Endothelial cell of umbilical vein (primary cell): Measurements from ENCODE around the gene TAPBPL. TPM values are rescaled to one million over a fixed set of nuclear protein-coding genes. Genes with fewer than 3 reads are reported as not detected.

Source experiments
- BruUV-seq: library from RNA; stranded (reverse); fragments of 400-500 nt; replicated peaks from 2 replicates; lab custom pipeline; 2021; lab: Mats Ljungman, UMichigan
- CTCF ChIA-PET: fragments of 300-600, 350-600 bp; sonication (Branson Sonifier 250); formaldehyde crosslinking; loops from one replicate; lab custom pipeline; 2021; ENCODE audit warnings: antibody characterized with exemption, inconsistent platforms; lab: Charles Lee
- POLR2A ChIA-PET: fragments of 300-600, 350-600 bp; sonication (Branson Sonifier 250); formaldehyde crosslinking; loops from one replicate; lab custom pipeline; 2021; ENCODE audit warnings: antibody characterized with exemption, inconsistent platforms; lab: Charles Lee
- DNase-seq: peaks from one replicate; pipeline ENCODE4 v3.0.0-alpha.2; 2011; ENCODE audit warnings: low read depth, low spot score
- FAIRE-seq: peaks from 2 replicates; lab custom pipeline; 2011; peaks lifted over from hg19 to GRCh38; lab: Jason Lieb, UNC
- H2AFZ ChIP-seq: 2 replicates; pipeline ENCODE4 v1.6.0; 2012; ENCODE audit warnings: low read depth, low read length, control low read depth, inconsistent platforms
- H3K27ac ChIP-seq: 2 replicates; pipeline ENCODE4 v1.5.1; 2011; ENCODE audit warnings: low read depth, mild to moderate bottlenecking, control low read depth, low read length, moderate library complexity; ENCODE audit not compliant: insufficient read depth
- H3K27me3 ChIP-seq, 2 experiments: 2 replicates each; pipeline versions ENCODE4 v1.6.0 to v1.6.1; 2011; ENCODE audit warnings: low read length in 2 of 2, mixed read lengths in 1 of 2; ENCODE audit not compliant: control insufficient read depth in 2 of 2, insufficient read depth in 2 of 2
- H3K36me3 ChIP-seq, 2 experiments: 2 replicates in 1 of 2; 3 replicates in 1 of 2; pipeline ENCODE4 v1.5.1; 2011; ENCODE audit warnings: low read length in 2 of 2, mild to moderate bottlenecking in 1 of 2, moderate library complexity in 1 of 2; ENCODE audit not compliant: control insufficient read depth in 2 of 2, insufficient read depth in 2 of 2; ENCODE audit errors: extremely low read depth in 1 of 2
- H3K4me1 ChIP-seq: 3 replicates; pipeline ENCODE4 v1.5.1; 2011; ENCODE audit warnings: mild to moderate bottlenecking, low read length; ENCODE audit not compliant: control insufficient read depth, insufficient read depth; ENCODE audit errors: extremely low read depth
- H3K4me2 ChIP-seq: 2 replicates; pipeline ENCODE4 v1.6.1; 2011; ENCODE audit warnings: low read length, control low read depth, mixed read lengths; ENCODE audit not compliant: insufficient read depth
- H3K4me3 ChIP-seq, 3 experiments: fragments of 200-600 bp in 1 of 3; sonication (generic), shearing (Covaris generic) in 1 of 3; replicated peaks in 1 of 3; 2 replicates each; pipeline ENCODE4 v1.5.1; 2011 to 2016; ENCODE audit warnings: control low read depth in 3 of 3, low read length in 3 of 3, mild to moderate bottlenecking in 2 of 3, inconsistent platforms in 1 of 3, low read depth in 1 of 3, moderate library complexity in 1 of 3; ENCODE audit not compliant: insufficient read depth in 1 of 3
- H3K79me2 ChIP-seq: 2 replicates; pipeline ENCODE4 v1.6.0; 2012; ENCODE audit warnings: low read length, inconsistent platforms; ENCODE audit not compliant: control insufficient read depth, insufficient read depth
- H3K9ac ChIP-seq: replicated peaks from 2 replicates; pipeline ENCODE3; 2011; ENCODE audit warnings: low read length, control low read depth; ENCODE audit not compliant: insufficient read depth; ENCODE audit errors: extremely low read depth
- H3K9me1 ChIP-seq: replicated peaks from 3 replicates; pipeline ENCODE4 v1.6.0; 2011; ENCODE audit warnings: mild to moderate bottlenecking, low read length; ENCODE audit not compliant: control insufficient read depth, insufficient read depth; ENCODE audit errors: extremely low read depth
- H3K9me3 ChIP-seq: replicated peaks from 2 replicates; pipeline ENCODE4 v1.5.1; 2012; ENCODE audit warnings: low read length, inconsistent platforms; ENCODE audit not compliant: control insufficient read depth, insufficient read depth
- H4K20me1 ChIP-seq: replicated peaks from 2 replicates; pipeline ENCODE3; 2011; ENCODE audit warnings: mild to moderate bottlenecking, low read length; ENCODE audit not compliant: control insufficient read depth, insufficient read depth; ENCODE audit errors: extremely low read depth
- CTCF ChIP-seq, 2 donors: IDR thresholded peaks; 1 replicate in 1 of 2; 2 replicates in 1 of 2; pipeline ENCODE4 v1.5.1; 2011; ENCODE audit warnings: low read length in 2 of 2, mild to moderate bottlenecking in 2 of 2, moderate library complexity in 2 of 2, control low read depth in 1 of 2, inconsistent platforms in 1 of 2, low read depth in 1 of 2; ENCODE audit not compliant: insufficient read depth in 1 of 2; ENCODE audit errors: extremely low read depth in 1 of 2
- EZH2 ChIP-seq: IDR thresholded peaks from 2 replicates; pipeline ENCODE4 v1.6.1; 2012; ENCODE audit warnings: borderline replicate concordance, low read depth, mild to moderate bottlenecking, moderate library complexity, low read length, inconsistent platforms; ENCODE audit not compliant: severe bottlenecking
- FOS ChIP-seq: IDR thresholded peaks from 2 replicates; pipeline ENCODE4 v1.6.1; 2011; ENCODE audit warnings: mild to moderate bottlenecking, low read length, moderate library complexity, borderline replicate concordance; ENCODE audit not compliant: insufficient read depth
- GATA2 ChIP-seq: IDR thresholded peaks from 2 replicates; pipeline ENCODE4 v1.7.0; 2011; ENCODE audit warnings: low read depth, mild to moderate bottlenecking, moderate library complexity, mixed read lengths, low read length; ENCODE audit not compliant: insufficient read length, insufficient read depth
- JUN ChIP-seq: IDR thresholded peaks from 2 replicates; pipeline ENCODE4 v1.6.1; 2011; ENCODE audit warnings: borderline replicate concordance, low read depth; ENCODE audit not compliant: insufficient read length, insufficient read depth
- MAX ChIP-seq: IDR thresholded peaks from 2 replicates; pipeline ENCODE4 v1.6.1; 2011; ENCODE audit not compliant: insufficient read depth, insufficient read length
- MYC ChIP-seq: IDR thresholded peaks from one replicate; pipeline ENCODE4 v1.6.1; 2011; ENCODE audit warnings: mild to moderate bottlenecking, low read depth, low read length
- POLR2A ChIP-seq: IDR thresholded peaks from 2 replicates; pipeline ENCODE4 v1.6.1; 2012; ENCODE audit warnings: low read depth, mild to moderate bottlenecking, control low read depth, low read length
- POLR2AphosphoS5 ChIP-seq: IDR thresholded peaks from 2 replicates; pipeline ENCODE4 v1.6.1; 2012; ENCODE audit warnings: low read depth, mild to moderate bottlenecking, control low read depth, low read length, moderate library complexity; ENCODE audit not compliant: insufficient read depth
- dilution Hi-C: fragments of 300-500 bp; cut with MboI; formaldehyde crosslinking; loops from one replicate; pipeline ENCODE4 v1.15.0; 2019; ENCODE audit warnings: low sequenced_read_pairs; ENCODE audit not compliant: extremely low pct_ligation_motif_present
- intact Hi-C: fragments of 100-400 bp; cut with micrococcal nuclease; formaldehyde crosslinking; loops from one replicate; pipeline ENCODE4 v1.10.0; 2022
- polyA plus RNA-seq, 4 experiments: library from polyadenylated mRNA; depleted of rRNA in 3 of 4; stranded (reverse) in 3 of 4; unstranded in 1 of 4; fragments of >200 nt; gene quantifications; 2 replicates each; pipeline versions ENCODE4 v1.2.1 to v1.2.3, GENCODE V29; 2011 to 2012; ENCODE audit warnings: missing spikeins in 1 of 4
- total RNA-seq: library from RNA; stranded (reverse); gene quantifications from 2 replicates; pipeline ENCODE4 v1.2.3, GENCODE V29; 2021

TAPBPL gene
- total and polyA plus RNA-seq, 2 donors (not counting 3 experiments of a cell fraction or from before 2014, with no cell fraction given): 11.7 to 28.6 TPM

DNA sequence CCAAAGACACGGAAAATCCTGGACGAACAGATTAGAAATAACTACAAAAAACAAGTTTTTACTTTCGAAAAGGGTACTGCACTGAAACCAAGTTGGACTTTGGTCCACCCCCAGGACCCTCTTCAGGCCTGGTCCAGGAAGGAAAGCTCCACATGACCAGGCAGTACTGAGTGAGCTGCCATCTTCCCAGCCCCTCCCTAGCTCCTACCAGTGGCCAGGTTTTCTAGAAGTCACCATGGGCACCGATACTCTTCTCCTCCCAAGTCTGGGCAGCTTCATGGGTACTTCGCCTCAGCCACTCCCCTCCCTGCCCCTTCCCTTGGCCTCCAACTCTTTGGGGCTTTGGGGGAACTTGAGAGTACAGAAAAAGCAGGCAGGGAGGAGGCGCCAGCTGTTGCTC lies 12.0 kb downstream of the TAPBPL start:
- POLR2A ChIA-PET: interaction anchor here (1.4 kb wide), 1 partner anchor 70 kb away, joined by 3 read pairs; no protein-coding TSS in a partner anchor

More for the DNA sequence above, 12.0 kb downstream of the TAPBPL start:
- Histone ChIP-seq H4K20me1 (no peaks in the 10 kb centered on the region), H3K9ac (no peak overlapping the region), H3K9me1 (no peaks in the 10 kb centered on the region), H3K27me3 (no peaks in the 10 kb centered on the region), H3K36me3 (peaks cover 6 to 13% of the 10 kb centered on the region in 2 experiments), H3K27ac (no peak overlapping the region), H3K4me1 (peaks cover 14% of the 10 kb centered on the region), H2AFZ (no peak overlapping the region), H3K9me3 (no peaks in the 10 kb centered on the region), H3K4me2 (no peak overlapping the region), H3K79me2 (no peaks in the 10 kb centered on the region), H3K4me3 (no peak overlapping the region)
- BruUV-seq: no TSS peak
- FAIRE-seq (no peak), DNase-seq (no peak)
- dilution Hi-C loops (no loop called here), intact Hi-C loops (no loop called here)
- no peak for TF ChIP-seq GATA2
- no peak for TF ChIP-seq EZH2
- TF ChIP-seq POLR2A: no peak
- TF ChIP-seq POLR2AphosphoS5: no peak
- TF ChIP-seq MAX: no peak
- TF ChIP-seq MYC: no peak
- no peak for TF ChIP-seq FOS
- TF ChIP-seq JUN: no peak
- TF ChIP-seq CTCF (IDR thresholded peaks at IDR 0.05; ENCODE audit: extremely low read depth in 1 of 2, insufficient read depth in 1 of 2, low read depth in 1 of 2, low read length in 2 of 2): no peak
- CTCF ChIA-PET: interaction anchor here (1.0 to 3.8 kb wide), 6 partner anchors 21 to 141 kb away, joined by 3 to 40 read pairs (median 9); no protein-coding TSS in a partner anchor
